ENCODE measurements around the gene PHF21B. TPM values are rescaled to one million over a fixed set of nuclear protein-coding genes. Genes with fewer than 3 reads are reported as not detected.
"Not testable (repeated sequence)": the region's sequence is repeated elsewhere in the genome, so short reads cannot be mapped to it uniquely, and the experiment has no call there.

PHF21B gene
- total RNA-seq, 1 experiment from 2014 or later: not detected

- DNase-seq (ENCODE audit: low read depth): no peak
- in situ Hi-C loops (cut with HindIII; ENCODE audit: low pct_unique_long_range_greater_than_20kb, low sequenced_read_pairs): no loop called here
Measured at GRCh38 chr22:44930016-44930710, 79.6 kb downstream of the PHF21B start.

- DNase-seq (ENCODE audit: low read depth): no peak
- in situ Hi-C loops (cut with HindIII; ENCODE audit: low pct_unique_long_range_greater_than_20kb, low sequenced_read_pairs): no loop called here
Measured at GRCh38 chr22:44929359-44930015, 80.3 kb downstream of the PHF21B start.

GRCh38 chr22:44928711-44929358, 81.0 kb downstream of the PHF21B start:
- DNase-seq (ENCODE audit: low read depth): no peak
- in situ Hi-C loops (cut with HindIII; ENCODE audit: low pct_unique_long_range_greater_than_20kb, low sequenced_read_pairs): no loop called here

- DNase-seq (ENCODE audit: low read depth): no peak
- in situ Hi-C loops (cut with HindIII; ENCODE audit: low pct_unique_long_range_greater_than_20kb, low sequenced_read_pairs): no loop called here
Measured at GRCh38 chr22:44928136-44928463, 81.7 kb downstream of the PHF21B start.

- in situ Hi-C loops (cut with HindIII; ENCODE audit: low pct_unique_long_range_greater_than_20kb, low sequenced_read_pairs): no loop called here
- DNase-seq (ENCODE audit: low read depth): no peak
Measured at GRCh38 chr22:44927463-44928135, 82.2 kb downstream of the PHF21B start.

GRCh38 chr22:44926491-44927415, 83.1 kb downstream of the PHF21B start:
- no peak for DNase-seq (ENCODE audit: low read depth)
- in situ Hi-C loops (cut with HindIII; ENCODE audit: low pct_unique_long_range_greater_than_20kb, low sequenced_read_pairs): no loop called here

GRCh38 chr22:44926124-44926475, 83.7 kb downstream of the PHF21B start:
- in situ Hi-C loops (cut with HindIII; ENCODE audit: low pct_unique_long_range_greater_than_20kb, low sequenced_read_pairs): no loop called here
- DNase-seq (ENCODE audit: low read depth): no peak

GRCh38 chr22:44925465-44926123, 84.2 kb downstream of the PHF21B start:
- in situ Hi-C loops (cut with HindIII; ENCODE audit: low pct_unique_long_range_greater_than_20kb, low sequenced_read_pairs): no loop called here
- DNase-seq (ENCODE audit: low read depth): no peak

- in situ Hi-C loops (cut with HindIII; ENCODE audit: low pct_unique_long_range_greater_than_20kb, low sequenced_read_pairs): no loop called here
Measured at GRCh38 chr22:44924710-44925109, 85.1 kb downstream of the PHF21B start.

GRCh38 chr22:44924098-44924497, 85.7 kb downstream of the PHF21B start:
- in situ Hi-C loops (cut with HindIII; ENCODE audit: low pct_unique_long_range_greater_than_20kb, low sequenced_read_pairs): no loop called here

More at GRCh38 chr22:44924710-44925109, 85.1 kb downstream of the PHF21B start:
- DNase-seq (ENCODE audit: low read depth): no peak

GRCh38 chr22:44921766-44922165, 88.0 kb downstream of the PHF21B start:
- DNase-seq (ENCODE audit: low read depth); in situ Hi-C loops (cut with HindIII; ENCODE audit: low pct_unique_long_range_greater_than_20kb, low sequenced_read_pairs): not testable (repeated sequence)

More at GRCh38 chr22:44924098-44924497, 85.7 kb downstream of the PHF21B start:
- DNase-seq (ENCODE audit: low read depth): no peak

- in situ Hi-C loops (cut with HindIII; ENCODE audit: low pct_unique_long_range_greater_than_20kb, low sequenced_read_pairs): no loop called here
Measured at GRCh38 chr22:44920183-44920582, 89.6 kb downstream of the PHF21B start.

GRCh38 chr22:44919691-44920090, 90.1 kb downstream of the PHF21B start:
- DNase-seq (ENCODE audit: low read depth): no peak
- in situ Hi-C loops (cut with HindIII; ENCODE audit: low pct_unique_long_range_greater_than_20kb, low sequenced_read_pairs): no loop called here

More at GRCh38 chr22:44920183-44920582, 89.6 kb downstream of the PHF21B start:
- no peak for DNase-seq (ENCODE audit: low read depth)

- in situ Hi-C loops (cut with HindIII; ENCODE audit: low pct_unique_long_range_greater_than_20kb, low sequenced_read_pairs): no loop called here
- DNase-seq (ENCODE audit: low read depth): no peak
Measured at GRCh38 chr22:44918925-44919392, 90.8 kb downstream of the PHF21B start.

- in situ Hi-C loops (cut with HindIII; ENCODE audit: low pct_unique_long_range_greater_than_20kb, low sequenced_read_pairs): no loop called here
- no peak for DNase-seq (ENCODE audit: low read depth)
Measured at GRCh38 chr22:44918166-44918924, 91.5 kb downstream of the PHF21B start.

- no peak for DNase-seq (ENCODE audit: low read depth)
- in situ Hi-C loops (cut with HindIII; ENCODE audit: low pct_unique_long_range_greater_than_20kb, low sequenced_read_pairs): no loop called here
Measured at GRCh38 chr22:44917372-44918165, 92.2 kb downstream of the PHF21B start.
